C4-2B (cell line): ENCODE data around the gene LTBP1.

ENCODE experiments used
- ZFX ChIP-seq: fragments of 450-650 bp; IDR thresholded peaks from 2 replicates; pipeline ENCODE4 v1.6.1; 2017
- TF ChIP-seq, protein P1 (sequence below): fragments of 450-650 bp; conservative IDR thresholded peaks from 2 replicates; pipeline ENCODE4 v1.5.1; 2017; ENCODE audit warnings: mild to moderate bottlenecking

DNA sequence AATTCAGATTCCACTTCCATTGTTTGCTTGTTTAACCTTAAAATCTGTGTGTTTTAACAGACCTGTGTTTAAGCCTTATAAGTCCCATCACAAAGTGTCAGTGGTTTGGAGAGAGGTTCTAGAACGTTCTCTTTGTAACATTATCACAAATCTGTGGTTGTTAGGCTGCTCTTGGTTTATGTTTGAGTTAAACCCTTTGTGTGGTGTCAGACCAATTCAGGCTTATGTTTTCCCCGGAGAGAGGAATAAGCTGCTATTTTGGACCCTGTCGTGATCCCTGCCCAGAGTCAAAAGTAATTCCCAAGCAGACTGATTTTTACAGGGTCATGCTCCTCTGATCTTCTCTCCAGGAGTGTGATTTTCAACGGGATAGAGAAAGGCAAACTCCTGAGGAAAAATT is 43.8 kb upstream of the LTBP1 start:
- TF ChIP-seq, protein P1, sequence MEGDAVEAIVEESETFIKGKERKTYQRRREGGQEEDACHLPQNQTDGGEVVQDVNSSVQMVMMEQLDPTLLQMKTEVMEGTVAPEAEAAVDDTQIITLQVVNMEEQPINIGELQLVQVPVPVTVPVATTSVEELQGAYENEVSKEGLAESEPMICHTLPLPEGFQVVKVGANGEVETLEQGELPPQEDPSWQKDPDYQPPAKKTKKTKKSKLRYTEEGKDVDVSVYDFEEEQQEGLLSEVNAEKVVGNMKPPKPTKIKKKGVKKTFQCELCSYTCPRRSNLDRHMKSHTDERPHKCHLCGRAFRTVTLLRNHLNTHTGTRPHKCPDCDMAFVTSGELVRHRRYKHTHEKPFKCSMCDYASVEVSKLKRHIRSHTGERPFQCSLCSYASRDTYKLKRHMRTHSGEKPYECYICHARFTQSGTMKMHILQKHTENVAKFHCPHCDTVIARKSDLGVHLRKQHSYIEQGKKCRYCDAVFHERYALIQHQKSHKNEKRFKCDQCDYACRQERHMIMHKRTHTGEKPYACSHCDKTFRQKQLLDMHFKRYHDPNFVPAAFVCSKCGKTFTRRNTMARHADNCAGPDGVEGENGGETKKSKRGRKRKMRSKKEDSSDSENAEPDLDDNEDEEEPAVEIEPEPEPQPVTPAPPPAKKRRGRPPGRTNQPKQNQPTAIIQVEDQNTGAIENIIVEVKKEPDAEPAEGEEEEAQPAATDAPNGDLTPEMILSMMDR, result no peak
- no peak for TF ChIP-seq ZFX
